Raji (cell line): ENCODE data around the gene GRIN3B.
A peak's percentile ranks its signal among the peaks of the same experiment; 100 is the strongest.

Experiments
- POLR2A ChIP-seq: IDR thresholded peaks from 2 replicates; pipeline ENCODE4 v1.6.1; 2011; ENCODE audit warnings: low read depth, low read length, control low read depth; ENCODE audit not compliant: insufficient read depth

The GRIN3B gene

GRCh38 chr19:1017115-1017905, 17.1 kb downstream of the GRIN3B start:
- TF ChIP-seq POLR2A: no peak

GRCh38 chr19:1017906-1018305, 17.7 kb downstream of the GRIN3B start:
- no peak for TF ChIP-seq POLR2A

- TF ChIP-seq POLR2A: no peak
Measured at GRCh38 chr19:1018393-1018792, 18.2 kb downstream of the GRIN3B start.

GRCh38 chr19:1018932-1019615, 18.9 kb downstream of the GRIN3B start:
- no peak for TF ChIP-seq POLR2A

GRCh38 chr19:1019616-1019961, 19.4 kb downstream of the GRIN3B start:
- TF ChIP-seq POLR2A: no peak

GRCh38 chr19:1019980-1020867, 20.0 kb downstream of the GRIN3B start:
- TF ChIP-seq POLR2A: no peak

GRCh38 chr19:1020868-1021425, 20.7 kb downstream of the GRIN3B start, which contains the start of gene TMEM259:
TSS of gene TMEM259 (minus strand) at chr19:1021123. CDS start at chr19:1020996, 127 bp downstream.
- TF ChIP-seq POLR2A: peak; percentile 57

GRCh38 chr19:1025960-1026782, 26.0 kb downstream of the GRIN3B start, which contains the start of gene CNN2:
TSS of gene CNN2 (plus strand) at chr19:1026608. CDS start at chr19:1026662, 54 bp downstream.
- TF ChIP-seq POLR2A: peak; percentile 71

- TF ChIP-seq POLR2A: no peak; the same call in 1 of the 2 replicates
Measured at GRCh38 chr19:1026783-1027649, 26.8 kb downstream of the GRIN3B start.

- no peak for TF ChIP-seq POLR2A
Measured at GRCh38 chr19:1027650-1028061, 27.4 kb downstream of the GRIN3B start.

- peak; percentile 59 for TF ChIP-seq POLR2A
Measured at GRCh38 chr19:1028062-1028926, 28.1 kb downstream of the GRIN3B start.

GRCh38 chr19:1032264-1032867, 32.1 kb downstream of the GRIN3B start:
- no peak for TF ChIP-seq POLR2A
